Stimulated activated CD8-positive, alpha-beta memory T cell treated with anti-CD3 and anti-CD28 coated beads, Interleukin-12 subunit alpha, Interleukin-12 subunit beta, amount 100 ng/mL, for 1 hour (primary cell): Measurements from ENCODE around the gene KCNN1.

ENCODE experiments used
- DNase-seq: peaks from one replicate; pipeline ENCODE4 v3.0.0-alpha.2; 2020; ENCODE audit warnings: low read depth

The KCNN1 gene

GRCh38 chr19:17947815-17948513 lies 18.9 kb upstream of the KCNN1 start:
- DNase-seq = peak; percentile 88

DNA sequence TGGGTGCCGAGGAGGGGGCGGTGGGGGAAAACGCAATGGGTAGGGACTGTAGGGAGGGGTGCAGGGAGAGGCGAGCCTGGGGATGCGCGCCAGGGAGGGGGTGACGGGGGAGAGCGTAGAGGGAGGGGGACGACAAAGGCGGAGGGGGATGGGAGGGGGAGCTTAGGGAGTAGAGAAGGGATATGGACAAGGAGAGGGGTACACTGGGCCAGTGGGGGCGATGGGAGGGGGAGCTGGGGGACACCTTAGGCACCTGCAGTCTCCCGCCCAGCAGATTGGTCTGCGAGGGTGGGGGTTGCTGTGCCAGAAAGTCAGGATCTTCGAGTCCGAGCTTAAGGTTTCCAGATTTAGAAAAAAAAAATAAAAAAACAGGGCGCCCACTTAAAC lies 18.4 kb upstream of the KCNN1 start:
- DNase-seq = no peak

GRCh38 chr19:17948931-17949930 lies 17.7 kb upstream of the KCNN1 start:
- no peak for DNase-seq

DNA sequence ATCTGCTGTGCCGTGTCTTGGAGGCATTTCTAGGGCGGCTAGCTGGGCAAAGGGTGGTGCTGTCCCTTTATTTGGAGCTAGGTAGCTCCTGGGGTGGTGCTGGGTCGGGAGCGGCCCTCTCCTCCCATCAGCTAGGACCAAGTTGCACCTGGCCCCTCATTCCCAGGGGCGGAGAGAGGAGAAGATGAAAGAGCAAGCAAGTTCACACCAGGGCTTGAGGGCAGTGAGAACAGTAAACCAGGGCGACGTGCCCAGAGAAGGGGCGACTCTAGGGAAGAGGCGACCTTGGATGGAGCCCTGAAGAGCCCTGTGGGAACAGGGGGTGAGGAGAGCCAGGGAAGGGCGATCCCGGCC lies 17.0 kb upstream of the KCNN1 start:
- no peak for DNase-seq

DNA sequence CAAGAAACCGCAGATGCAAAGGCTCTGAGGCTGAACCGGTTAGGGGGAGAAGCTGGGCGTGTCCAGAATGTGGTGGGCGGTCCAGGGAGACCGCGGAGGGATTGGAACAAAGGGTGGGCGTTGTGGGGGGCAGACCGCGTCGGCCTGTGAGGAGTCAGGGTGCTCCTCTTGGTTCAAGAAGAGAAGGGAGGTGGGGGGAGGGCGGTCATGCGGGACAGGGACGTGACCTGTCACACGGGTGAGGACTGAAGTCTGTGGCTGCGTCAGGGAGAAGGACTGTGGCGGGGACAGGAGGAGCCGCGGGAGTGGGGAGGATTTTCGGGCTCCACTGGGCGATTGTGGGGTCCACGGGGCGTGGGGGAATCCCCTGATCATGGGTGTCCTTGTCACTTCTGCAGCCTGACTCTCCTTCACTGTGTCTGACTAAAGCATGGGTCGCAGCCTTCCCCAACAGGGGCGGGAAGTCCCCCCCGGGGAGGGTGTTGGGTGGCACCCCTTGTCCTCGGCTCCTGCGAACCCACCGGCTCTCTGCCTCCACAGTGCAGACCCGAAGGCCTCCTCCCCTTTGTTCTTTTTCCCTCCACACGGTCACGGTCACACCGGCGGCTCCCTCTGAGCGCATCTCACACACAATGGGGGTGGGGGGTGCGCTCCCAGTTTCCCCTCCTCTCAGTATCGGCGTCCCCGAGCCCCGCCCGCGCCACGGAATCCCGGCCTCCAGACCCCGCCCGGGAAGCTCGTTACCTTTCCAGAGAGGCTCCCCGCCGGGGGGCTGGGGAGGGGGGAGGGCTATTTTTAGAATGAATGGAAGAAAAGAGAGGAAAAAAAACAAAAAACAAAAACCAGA lies 16.4 kb upstream of the KCNN1 start:
- DNase-seq = peak; percentile 25

- DNase-seq = no peak
Observed at GRCh38 chr19:17951157-17951989, 15.5 kb upstream of the KCNN1 start.

DNA sequence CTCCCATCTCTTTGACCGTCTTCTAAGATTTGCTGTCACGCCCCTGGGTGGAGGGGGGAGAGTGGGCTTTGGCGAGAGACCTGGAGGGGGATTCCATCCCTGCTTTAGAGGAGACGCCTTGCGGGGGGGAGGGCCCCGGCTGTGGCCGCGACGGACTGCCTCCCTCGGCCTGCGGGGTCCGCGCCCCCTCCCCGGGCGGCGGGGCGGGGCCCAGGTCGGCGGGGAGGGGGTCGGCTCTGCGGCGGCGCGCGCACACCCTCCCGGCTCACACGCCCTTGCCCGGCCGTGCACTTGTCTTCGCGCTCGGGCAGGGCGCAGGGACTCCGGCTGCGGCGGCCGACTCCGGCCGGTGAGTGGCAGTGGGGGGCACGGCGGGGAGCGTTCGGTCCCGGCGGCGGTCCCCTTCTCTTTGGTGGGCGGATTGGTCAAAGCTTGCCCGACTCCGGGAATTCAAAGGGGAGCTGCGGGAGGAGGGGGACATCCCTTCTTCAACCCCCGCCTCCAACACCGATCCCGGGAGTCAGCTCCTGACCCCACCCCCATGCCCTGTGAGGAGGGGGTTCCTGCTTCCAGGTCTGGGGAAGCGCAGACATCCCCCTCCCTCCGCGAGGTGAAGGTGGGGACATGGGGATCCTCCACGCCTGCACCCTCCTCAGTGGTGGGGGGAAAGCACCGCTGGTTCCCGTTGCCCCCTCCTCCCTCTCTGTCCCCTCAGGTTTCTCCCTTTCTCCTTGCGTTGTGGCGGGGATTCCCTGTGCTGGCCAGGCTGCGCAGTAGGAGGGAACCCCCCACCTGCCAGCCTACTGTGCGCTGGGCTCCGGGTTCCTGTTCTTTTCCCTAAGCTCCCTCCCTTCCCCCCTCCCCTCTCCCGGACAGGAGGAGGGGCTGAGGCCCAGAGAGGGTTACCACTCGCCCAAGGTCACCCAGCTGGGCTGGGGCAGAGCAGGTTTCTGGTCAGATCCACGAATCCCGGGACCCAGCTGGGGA lies 14.6 kb upstream of the KCNN1 start:
- no peak for DNase-seq

DNA sequence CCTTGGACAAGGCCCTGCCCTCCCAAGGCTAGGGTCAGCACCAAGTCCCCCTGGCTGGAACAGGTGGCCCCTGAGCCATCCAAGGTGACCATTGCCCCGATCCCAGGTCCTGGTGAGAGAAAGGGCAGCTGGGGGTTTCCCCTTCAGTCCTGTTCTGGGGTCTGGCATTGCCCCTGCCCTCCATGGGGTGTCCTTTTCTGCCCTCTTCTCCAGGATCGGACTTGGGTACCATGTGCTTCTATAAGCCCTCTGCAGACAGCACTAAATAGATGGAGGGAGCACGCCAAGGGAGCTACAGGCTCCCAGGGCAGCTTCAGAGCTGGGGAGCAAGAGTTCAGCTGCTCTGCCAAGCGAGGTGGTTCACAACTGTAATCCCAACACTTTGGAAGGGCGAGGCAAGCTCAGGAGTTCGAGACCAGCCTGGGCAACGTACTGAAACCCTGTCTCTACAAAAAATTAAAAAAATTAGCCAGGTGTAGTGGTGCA lies 13.5 kb upstream of the KCNN1 start:
- no peak for DNase-seq

- no peak for DNase-seq
Observed at GRCh38 chr19:17953869-17954268, 13.0 kb upstream of the KCNN1 start.

DNA sequence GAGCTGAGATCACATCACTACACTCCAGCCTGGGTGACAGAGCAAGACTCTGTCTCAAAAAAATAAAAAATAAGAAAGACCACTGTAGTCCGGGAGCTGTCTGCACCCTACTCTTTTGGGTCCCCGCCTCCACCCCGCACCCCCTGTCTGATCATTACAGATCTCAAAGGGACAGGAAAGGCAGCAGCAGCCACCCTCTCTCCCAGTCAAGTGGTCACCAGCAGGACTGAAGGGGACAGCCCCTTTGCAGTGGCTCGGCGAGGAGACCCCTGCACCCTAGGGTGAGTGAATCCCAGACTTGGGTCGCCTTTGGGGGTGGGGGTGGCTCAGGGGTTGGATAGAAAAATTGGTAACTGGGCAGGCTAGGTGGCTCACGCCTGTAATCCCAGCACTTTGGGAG lies 12.5 kb upstream of the KCNN1 start:
- no peak for DNase-seq

- no peak for DNase-seq
Observed at GRCh38 chr19:17957149-17957849, 9.6 kb upstream of the KCNN1 start.

DNA sequence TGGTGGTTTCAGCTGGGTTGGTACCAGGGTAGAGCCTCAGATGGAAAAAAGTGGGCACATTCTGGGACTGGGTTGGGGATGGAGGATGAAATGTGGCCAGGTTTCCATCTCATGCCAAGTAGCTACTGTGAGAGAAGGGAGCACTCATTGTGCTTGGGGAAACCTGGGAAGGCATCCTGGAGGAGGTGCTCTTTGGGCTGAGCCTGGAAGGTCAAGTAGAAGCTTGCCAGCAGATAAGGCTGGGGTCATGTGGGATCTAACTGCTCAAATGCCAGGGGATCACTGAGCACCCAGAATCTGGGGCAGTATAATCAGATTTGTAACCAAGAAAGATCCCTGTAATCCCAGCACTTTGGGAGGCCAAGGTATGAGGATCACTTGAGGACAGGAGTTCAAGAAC lies 9.0 kb upstream of the KCNN1 start:
- no peak for DNase-seq

DNA sequence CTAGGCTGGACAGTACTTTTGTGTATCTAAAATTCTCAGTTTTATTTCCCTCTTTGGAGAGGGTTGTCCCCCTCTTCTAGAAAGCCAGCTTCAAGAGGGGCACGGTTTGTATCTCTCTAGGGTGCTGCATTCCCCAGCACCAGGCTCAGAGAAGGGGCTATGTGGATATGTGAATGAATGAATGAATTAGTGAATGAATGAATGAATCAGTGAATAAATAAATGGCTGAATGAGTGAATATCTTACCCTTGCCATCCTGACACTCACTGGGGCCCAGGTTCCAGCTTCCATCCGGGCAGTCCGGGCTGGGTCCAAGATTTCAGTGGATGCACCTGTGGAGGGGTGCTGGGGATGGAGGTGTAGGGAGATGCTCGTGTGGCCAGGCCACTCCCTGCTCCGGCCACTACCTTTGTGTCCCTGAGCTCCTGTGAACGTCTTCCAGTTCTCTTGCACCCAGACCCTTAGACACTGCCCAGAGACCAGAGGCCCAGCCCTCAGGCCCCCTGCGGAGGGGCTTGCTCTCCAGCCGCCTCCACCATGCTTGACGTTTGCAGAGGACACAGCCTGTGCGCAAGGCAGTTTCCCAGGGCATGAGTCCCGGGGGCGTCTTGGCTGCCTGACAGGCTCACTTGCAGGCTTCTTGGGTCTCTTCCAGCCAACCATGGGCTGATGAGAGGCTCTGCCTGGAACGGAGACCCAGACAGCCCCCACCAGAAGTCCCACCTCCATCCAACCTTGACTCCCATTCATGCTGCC lies 2.8 kb upstream of the KCNN1 start:
- DNase-seq = no peak

GRCh38 chr19:17965370-17966128 lies 1.4 kb upstream of the KCNN1 start:
- no peak for DNase-seq

DNA sequence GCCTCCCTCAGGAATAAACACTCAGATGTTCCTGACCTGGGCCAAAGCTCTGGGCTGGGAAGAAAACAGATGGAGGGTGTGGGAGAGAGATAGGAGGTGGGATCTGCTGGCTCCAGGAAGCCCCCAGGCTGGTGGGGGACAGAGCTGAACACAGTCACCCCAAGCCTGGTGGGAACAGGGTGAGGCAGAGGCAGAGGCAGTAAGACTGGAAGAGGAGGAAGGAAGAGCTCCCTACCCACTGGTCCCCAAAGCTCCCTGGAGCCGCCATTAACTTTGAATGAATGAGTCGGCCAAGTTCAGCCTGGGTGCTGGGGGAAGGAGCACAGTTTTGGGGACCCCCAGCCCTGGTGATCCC lies 801 bp upstream of the KCNN1 start:
- no peak for DNase-seq

GRCh38 chr19:17967257-17968051 lies 547 bp downstream of the KCNN1 start:
- DNase-seq = no peak

DNA sequence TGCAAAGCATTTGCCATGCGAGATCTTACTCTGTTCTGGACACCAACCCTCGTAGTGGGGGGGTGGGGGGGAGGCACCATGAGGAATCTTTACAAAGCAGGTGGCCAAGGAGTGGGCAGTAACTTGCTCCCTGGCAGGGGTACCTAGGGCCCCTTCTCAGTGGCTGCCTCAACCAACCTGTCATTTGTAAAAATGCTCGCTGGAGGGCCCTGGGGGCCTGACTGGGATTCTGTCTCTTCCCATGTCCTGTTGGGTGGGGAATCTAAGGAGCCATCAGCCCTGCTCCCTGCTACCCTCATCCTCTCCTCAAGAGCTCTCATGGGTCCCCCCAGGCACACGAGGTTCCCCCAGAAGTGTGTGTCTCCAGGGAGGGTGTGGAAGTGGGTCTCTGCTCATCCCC lies 1.5 kb downstream of the KCNN1 start:
- DNase-seq = no peak
